Lower leg skin (tissue), 3 donors: Measurements from ENCODE around the gene WEE1.

Experiments
- CTCF ChIP-seq, 3 donors: fragments of 450-650 bp; IDR thresholded peaks; one replicate each; pipeline ENCODE4 v1.5.1; 2016; ENCODE audit warnings: antibody characterized with exemption in 3 of 3, mild to moderate bottlenecking in 3 of 3, moderate library complexity in 2 of 3
- POLR2A ChIP-seq, 2 donors: fragments of 450-650 bp; IDR thresholded peaks; one replicate each; pipeline ENCODE4 v1.6.1; 2016 to 2017; ENCODE audit warnings: antibody characterized with exemption in 2 of 2, mild to moderate bottlenecking in 1 of 2, moderate library complexity in 1 of 2

GRCh38 chr11:9616042-9616675 is 42.7 kb downstream of the WEE1 start:
- no peak for TF ChIP-seq CTCF (IDR thresholded peaks at IDR 0.05)
- TF ChIP-seq POLR2A (IDR thresholded peaks at IDR 0.05), result no peak
